Peyer's patch (tissue), 4 donors: ENCODE results near the gene PER1.

Experiments used
- CTCF ChIP-seq, 6 experiments: fragments of 450-650 bp in 4 of 6; fragments of 200-600 bp in 2 of 6; sonication (generic) in 1 of 6; IDR thresholded peaks; one replicate each; pipeline ENCODE4 v1.5.1; 2017 to 2019; ENCODE audit warnings: antibody characterized with exemption in 6 of 6, mild to moderate bottlenecking in 3 of 6, moderate library complexity in 1 of 6
- POLR2A ChIP-seq, 2 donors: fragments of 450-650 bp; IDR thresholded peaks; one replicate each; pipeline ENCODE4 v1.5.1; 2017; ENCODE audit warnings: antibody characterized with exemption in 2 of 2, mild to moderate bottlenecking in 2 of 2, moderate library complexity in 2 of 2

- TF ChIP-seq CTCF (IDR thresholded peaks at IDR 0.05) = no peak
- TF ChIP-seq POLR2A (IDR thresholded peaks at IDR 0.05) = no peak
These were observed 9.2 kb downstream of the PER1 start for GRCh38 chr17:8142887-8143580.
